NCI-H2107 (cell line): ENCODE data around the gene WDR54.
"Not testable (repeated sequence)": the region's sequence is repeated elsewhere in the genome, so short reads cannot be mapped to it uniquely, and the experiment has no call there.

Experiments
- DNase-seq: peaks from one replicate; lab custom pipeline; 2025; lab: John Stamatoyannopoulos, UW

Gene WDR54

GRCh38 chr2:74407682-74408081, 13.8 kb upstream of the WDR54 start:
- DNase-seq: no peak

GRCh38 chr2:74413001-74413698, 8.4 kb upstream of the WDR54 start:
- DNase-seq: no peak

GRCh38 chr2:74414441-74414840, 7.1 kb upstream of the WDR54 start:
- DNase-seq: no peak

- no peak for DNase-seq
These were observed 6.4 kb upstream of the WDR54 start for GRCh38 chr2:74414881-74415761.

GRCh38 chr2:74415762-74416395, 5.7 kb upstream of the WDR54 start:
- no peak for DNase-seq

- DNase-seq: no peak
These were observed 4.8 kb upstream of the WDR54 start for GRCh38 chr2:74416778-74417177.

- no peak for DNase-seq
These were observed 4.3 kb upstream of the WDR54 start for GRCh38 chr2:74417197-74417596.

GRCh38 chr2:74417763-74418162, 3.8 kb upstream of the WDR54 start:
- no peak for DNase-seq

- no peak for DNase-seq
These were observed 3.2 kb upstream of the WDR54 start for GRCh38 chr2:74418312-74418711.

- DNase-seq: no peak
These were observed 2.2 kb upstream of the WDR54 start for GRCh38 chr2:74419345-74419744.

- DNase-seq: no peak
These were observed 1.5 kb upstream of the WDR54 start for GRCh38 chr2:74420006-74420405.

- not testable (repeated sequence) for DNase-seq
These were observed 957 bp upstream of the WDR54 start for GRCh38 chr2:74420443-74421103.

GRCh38 chr2:74423231-74424095, 1.9 kb downstream of the WDR54 start:
- DNase-seq: no peak

- DNase-seq: no peak
These were observed 2.8 kb downstream of the WDR54 start for GRCh38 chr2:74424139-74424992.

GRCh38 chr2:74424995-74425406, 3.5 kb downstream of the WDR54 start:
- DNase-seq: no peak

GRCh38 chr2:74425523-74425922, 4.0 kb downstream of the WDR54 start:
- DNase-seq: no peak

GRCh38 chr2:74426181-74426758, 4.7 kb downstream of the WDR54 start:
- DNase-seq: no peak

GRCh38 chr2:74427551-74427950, 6.0 kb downstream of the WDR54 start:
- no peak for DNase-seq

- no peak for DNase-seq
These were observed 7.1 kb downstream of the WDR54 start for GRCh38 chr2:74428675-74429074.
